GM12878 (cell line): Measurements from ENCODE around the gene UQCRQ. TPM values are rescaled to one million over a fixed set of nuclear protein-coding genes. Genes with fewer than 3 reads are reported as not detected.

Experiments
- ATAC-seq: fragments of 200-7000 bp; cut with Tn5 transposase; 3 replicates; pipeline ENCODE4 v1.9.1; 2020; ENCODE audit warnings: mild to moderate bottlenecking, moderate library complexity
- BruUV-seq: library from RNA; stranded (reverse); fragments of 400-500 nt; replicated peaks from 2 replicates; lab custom pipeline; 2021; lab: Mats Ljungman, UMichigan
- CTCF ChIA-PET: fragments of 300-600 bp; sonication (Branson Sonifier 250); formaldehyde crosslinking; extraction: SDS; loops from one replicate; lab custom pipeline; 2021; ENCODE audit warnings: inconsistent platforms; lab: Yijun Ruan, JAX
- POLR2A ChIA-PET: fragments of 350-600 bp; formaldehyde crosslinking; extraction: SDS; loops from one replicate; lab custom pipeline; 2021; ENCODE audit warnings: inconsistent platforms; lab: Charles Lee
- RAD21 ChIA-PET: fragments of 300-600 bp; sonication (Branson Sonifier 250); formaldehyde crosslinking; loops from one replicate; lab custom pipeline; 2023; ENCODE audit warnings: antibody characterized with exemption; ENCODE audit not compliant: unreplicated experiment; lab: Charles Lee
- SMC1A ChIA-PET: fragments of 300-600 bp; sonication (Branson Sonifier 250); formaldehyde crosslinking; loops from one replicate; lab custom pipeline; 2023; ENCODE audit not compliant: unreplicated experiment, uncharacterized antibody; lab: Charles Lee
- DNase-seq: peaks from one replicate; pipeline ENCODE4 v3.0.0-alpha.2; 2011; ENCODE audit warnings: low read depth, low spot score
- FAIRE-seq: peaks from 3 replicates; lab custom pipeline; 2011; peaks lifted over from hg19 to GRCh38; lab: Jason Lieb, UNC
- H2AFZ ChIP-seq: 2 replicates; pipeline ENCODE4 v1.6.0; 2011; ENCODE audit warnings: low read depth, low read length, control low read depth; ENCODE audit not compliant: control insufficient read depth
- H3K27ac ChIP-seq: 2 replicates; pipeline ENCODE4 v1.5.1; 2011; ENCODE audit warnings: control low read depth; ENCODE audit not compliant: control insufficient read depth, insufficient read depth
- H3K27me3 ChIP-seq, 2 experiments: replicated peaks in 1 of 2; 2 replicates each; pipeline versions ENCODE4 v1.6.0 to v1.6.1; 2011; ENCODE audit warnings: low read length in 1 of 2; ENCODE audit not compliant: control insufficient read depth in 2 of 2, insufficient read depth in 2 of 2
- H3K36me3 ChIP-seq, 2 experiments: 2 replicates each; pipeline ENCODE4 v1.5.1; 2011; ENCODE audit warnings: low read length in 1 of 2; ENCODE audit not compliant: control insufficient read depth in 2 of 2, insufficient read depth in 2 of 2
- H3K4me1 ChIP-seq: 2 replicates; pipeline ENCODE4 v1.6.1; 2011; ENCODE audit warnings: mild to moderate bottlenecking, low read length, moderate library complexity, mixed read lengths; ENCODE audit not compliant: control insufficient read depth, insufficient read depth
- H3K4me2 ChIP-seq: 2 replicates; pipeline ENCODE4 v1.6.0; 2011; ENCODE audit warnings: control low read depth; ENCODE audit not compliant: control insufficient read depth, insufficient read depth
- H3K4me3 ChIP-seq: fragments of 200-600 bp; sonication (generic); 2 replicates; pipeline ENCODE4 v1.5.1; 2016
- H3K79me2 ChIP-seq: 2 replicates; pipeline ENCODE4 v1.6.0; 2011; ENCODE audit warnings: low read length; ENCODE audit not compliant: control insufficient read depth, insufficient read depth
- H3K9ac ChIP-seq: 2 replicates; pipeline ENCODE4 v1.8.0; 2011; ENCODE audit warnings: low read length, control low read depth, mixed read lengths; ENCODE audit not compliant: control insufficient read depth, insufficient read depth
- H3K9me3 ChIP-seq: replicated peaks from 3 replicates; pipeline ENCODE4 v1.5.1; 2011; ENCODE audit warnings: mild to moderate bottlenecking, low read length; ENCODE audit not compliant: control insufficient read depth, insufficient read depth
- H4K20me1 ChIP-seq: 2 replicates; pipeline ENCODE4 v1.6.0; 2011; ENCODE audit not compliant: control insufficient read depth, insufficient read depth
- BACH1 ChIP-seq: fragments of 450-650 bp; IDR thresholded peaks from 2 replicates; pipeline ENCODE4 v1.6.1; 2017; ENCODE audit warnings: mild to moderate bottlenecking, borderline replicate concordance
- CHD4 ChIP-seq: fragments of 200-600 bp; sonication (generic); IDR thresholded peaks from 2 replicates; pipeline ENCODE4 v1.6.1; 2016; ENCODE audit warnings: mild to moderate bottlenecking
- EP300 ChIP-seq, 2 experiments: fragments of 150-350 bp in 1 of 2; IDR thresholded peaks; 2 replicates each; pipeline ENCODE4 v1.6.1; 2011 to 2012; ENCODE audit warnings: low read depth in 2 of 2, low read length in 2 of 2, borderline replicate concordance in 1 of 2, improper control_type of control experiment in 1 of 2, inconsistent platforms in 1 of 2; ENCODE audit not compliant: control insufficient read depth in 1 of 2
- EZH2 ChIP-seq: IDR thresholded peaks from 2 replicates; pipeline ENCODE4 v1.6.1; 2012; ENCODE audit warnings: low read depth, mild to moderate bottlenecking, control low read depth, inconsistent platforms, low read length, borderline replicate concordance; ENCODE audit not compliant: control insufficient read depth
- MXI1 ChIP-seq: fragments of 150-350 bp; IDR thresholded peaks from 2 replicates; pipeline ENCODE4 v1.6.1; 2011; ENCODE audit warnings: low read depth, mild to moderate bottlenecking, inconsistent platforms, low read length, improper control_type of control experiment
- POLR2AphosphoS2 ChIP-seq: IDR thresholded peaks from 2 replicates; pipeline ENCODE4 v1.6.1; 2011; ENCODE audit warnings: low read depth, mild to moderate bottlenecking, low read length, improper control_type of control experiment, moderate library complexity
- RBBP5 ChIP-seq: fragments of 200-600 bp; sonication (generic); conservative IDR thresholded peaks from 2 replicates; pipeline ENCODE4 v1.6.1; 2016
- SUZ12 ChIP-seq: fragments of 200-600 bp; sonication (generic); IDR thresholded peaks from one replicate; pipeline ENCODE4 v1.6.1; 2018; ENCODE audit warnings: antibody characterized with exemption, mild to moderate bottlenecking; ENCODE audit not compliant: unreplicated experiment
- ZNF217 ChIP-seq: fragments of 450-650 bp; IDR thresholded peaks from 2 replicates; pipeline ENCODE4 v1.6.1; 2017; ENCODE audit warnings: antibody characterized with exemption, mild to moderate bottlenecking
- ZSCAN29 ChIP-seq: fragments of 450-650 bp; IDR thresholded peaks from 2 replicates; pipeline ENCODE4 v1.6.1; 2017; ENCODE audit warnings: mild to moderate bottlenecking, moderate library complexity
- ZZZ3 ChIP-seq: IDR thresholded peaks from 2 replicates; pipeline ENCODE4 v1.6.1; 2011; ENCODE audit warnings: low read depth; ENCODE audit not compliant: control insufficient read depth, insufficient read length
- WGBS: methylation state at CpG from one replicate; pipeline ENCODE4 v1.1.6; 2016; ENCODE audit warnings: low lambda C conversion rate; ENCODE audit not compliant: insufficient replicate concordance, insufficient coverage; ENCODE audit errors: missing lambda C conversion rate; 5-methylcytosine and 5-hydroxymethylcytosine counted together
- in situ Hi-C: fragments of 300-500 bp; cut with MboI; formaldehyde crosslinking; loops from 9 replicates; pipeline ENCODE4 v1.14.3; 2018; ENCODE audit warnings: mixed read lengths
- intact Hi-C: fragments of 100-400 bp; cut with micrococcal nuclease; formaldehyde crosslinking; loops from one replicate; pipeline ENCODE4 v1.14.2; 2022; ENCODE audit not compliant: unreplicated experiment
- polyA plus RNA-seq, 11 experiments: library from polyadenylated mRNA; depleted of rRNA in 4 of 11; unstranded in 6 of 11; stranded (reverse) in 5 of 11; fragments of >200 nt; fragmentation: Nextera tagmentation in 4 of 11; fragmentation: Illumina TruSeq in 1 of 11; extraction: Ambion mirVana in 4 of 11; extraction: Trizol in 1 of 11; gene quantifications; 1 replicate in 1 of 11; 2 replicates in 10 of 11; pipeline versions ENCODE4 v1.2.1 to v1.2.3, GENCODE V29; 2011 to 2016; ENCODE audit warnings: inconsistent platforms in 2 of 11, missing spikeins in 2 of 11, low read depth in 1 of 11
- total RNA-seq, 4 experiments: library from RNA; depleted of rRNA in 3 of 4; stranded (reverse); fragments of >200 nt in 3 of 4; fragmentation: Illumina TruSeq in 1 of 4; extraction: Trizol in 1 of 4; gene quantifications; 2 replicates each; pipeline versions ENCODE4 v1.2.1 to v1.2.3, GENCODE V29; 2013 to 2021
- TF ChIP-seq, protein P1 (sequence below): fragments of 450-650 bp; IDR thresholded peaks from 2 replicates; pipeline ENCODE4 v1.6.1; 2017; ENCODE audit warnings: low read depth, mild to moderate bottlenecking, moderate library complexity

UQCRQ gene
- total and polyA plus RNA-seq, 10 of the 15 experiments (the other 5 are each of a cell fraction or from before 2014, with no cell fraction given), result 121 to 1,579 (median 408) TPM

GRCh38 chr5:132898094-132898493 lies 31.7 kb downstream of the UQCRQ start:
- RAD21 ChIA-PET, result no interaction called here
- Histone ChIP-seq H4K20me1 (no peaks in the 10 kb centered on the region), H3K4me2 (no peak overlapping the region), H3K27me3 (no peaks in the 10 kb centered on the region), H3K79me2 (no peaks in the 10 kb centered on the region), H3K4me3 (no peak overlapping the region), H2AFZ (no peak overlapping the region), H3K9me3 (no peaks in the 10 kb centered on the region), H3K4me1 (no peaks in the 10 kb centered on the region)
- DNase-seq, result no peak
- POLR2A ChIA-PET, result interaction anchor here (0.6 kb wide), 1 partner anchor 20 kb away, joined by 3 read pairs; no protein-coding TSS in a partner anchor
- BruUV-seq, result no TSS peak
- intact Hi-C loops (no loop called here), in situ Hi-C loops (no loop called here)
- CTCF ChIA-PET, result interaction anchor here (0.7 to 1.3 kb wide), 3 partner anchors 78 to 320 kb away, joined by 3 to 4 read pairs (median 3); no protein-coding TSS in a partner anchor
- SMC1A ChIA-PET, result interaction anchor here (1.5 kb wide), 1 partner anchor 53 kb away, joined by 3 read pairs; no protein-coding TSS in a partner anchor
- no peak for FAIRE-seq
- WGBS, result 37% methylated on average over 3 of the region's 3 CpGs
- TF ChIP-seq MXI1 (no peak), EZH2 (no peak), CHD4 (no peak)
- TF ChIP-seq, all 136 proteins: peak for 0
- no peak overlapping the region for H3K9ac ChIP-seq
- peaks cover 11 to 19% of the 10 kb centered on the region in 2 experiments for H3K36me3 ChIP-seq
- no peak overlapping the region for H3K27ac ChIP-seq
- no peak for ATAC-seq

DNA sequence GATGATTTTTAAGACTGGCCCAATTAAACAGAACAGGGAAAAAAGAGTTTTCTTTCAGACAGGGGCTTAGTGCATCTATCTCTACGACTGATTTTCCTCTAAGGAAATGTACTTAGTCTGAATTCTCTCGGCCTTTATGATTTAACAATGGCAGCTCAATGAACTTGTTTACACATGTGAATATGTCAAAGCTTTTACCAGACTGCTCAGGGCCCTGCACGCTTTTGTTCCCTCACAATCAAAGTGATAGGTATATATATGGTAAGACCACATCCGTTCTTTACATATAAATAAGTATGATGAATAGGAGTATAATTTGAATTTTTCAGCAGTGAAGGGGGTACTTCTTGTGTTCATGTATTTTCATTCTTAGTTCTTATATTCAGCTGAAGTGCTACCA lies 34.6 kb downstream of the UQCRQ start:
- ChIA-PET RAD21 (no interaction called here), POLR2A (no interaction called here), SMC1A (interaction anchor here (2.0 kb wide), 1 partner anchor 10 kb away, joined by 8 read pairs; no protein-coding TSS in a partner anchor), CTCF (interaction anchor here (0.8 to 1.4 kb wide), 3 partner anchors 10 to 18 kb away, joined by 3 to 5 read pairs (median 5); no protein-coding TSS in a partner anchor)
- Histone ChIP-seq H3K36me3 (peaks cover 8 to 13% of the 10 kb centered on the region in 2 experiments), H3K27me3 (no peaks in the 10 kb centered on the region), H3K4me2 (no peak overlapping the region), H2AFZ (no peak overlapping the region), H3K79me2 (no peaks in the 10 kb centered on the region; the same call in 1 of the 2 replicates), H3K9me3 (no peaks in the 10 kb centered on the region), H3K4me3 (no peak overlapping the region), H3K9ac (no peak overlapping the region), H3K4me1 (no peaks in the 10 kb centered on the region), H4K20me1 (no peaks in the 10 kb centered on the region), H3K27ac (no peak overlapping the region)
- ATAC-seq (no peak), FAIRE-seq (no peak), DNase-seq (no peak)
- in situ Hi-C loops, result no loop called here
- intact Hi-C loops, result no loop called here
- WGBS, result 78% methylated on average over 4 of the region's 4 CpGs
- BruUV-seq, result no TSS peak
- TF ChIP-seq SUZ12, result no peak
- TF ChIP-seq ZSCAN29, result no peak
- TF ChIP-seq BACH1, result no peak
- no peak for TF ChIP-seq POLR2AphosphoS2
- no peak for TF ChIP-seq EP300 (IDR thresholded peaks at IDR 0.05; ENCODE audit: borderline replicate concordance in 1 of 2, control insufficient read depth in 1 of 2, low read depth in 2 of 2, low read length in 2 of 2)
- TF ChIP-seq ZNF217, result no peak
- no peak for TF ChIP-seq ZZZ3
- no peak for TF ChIP-seq RBBP5
- TF ChIP-seq, protein P1, sequence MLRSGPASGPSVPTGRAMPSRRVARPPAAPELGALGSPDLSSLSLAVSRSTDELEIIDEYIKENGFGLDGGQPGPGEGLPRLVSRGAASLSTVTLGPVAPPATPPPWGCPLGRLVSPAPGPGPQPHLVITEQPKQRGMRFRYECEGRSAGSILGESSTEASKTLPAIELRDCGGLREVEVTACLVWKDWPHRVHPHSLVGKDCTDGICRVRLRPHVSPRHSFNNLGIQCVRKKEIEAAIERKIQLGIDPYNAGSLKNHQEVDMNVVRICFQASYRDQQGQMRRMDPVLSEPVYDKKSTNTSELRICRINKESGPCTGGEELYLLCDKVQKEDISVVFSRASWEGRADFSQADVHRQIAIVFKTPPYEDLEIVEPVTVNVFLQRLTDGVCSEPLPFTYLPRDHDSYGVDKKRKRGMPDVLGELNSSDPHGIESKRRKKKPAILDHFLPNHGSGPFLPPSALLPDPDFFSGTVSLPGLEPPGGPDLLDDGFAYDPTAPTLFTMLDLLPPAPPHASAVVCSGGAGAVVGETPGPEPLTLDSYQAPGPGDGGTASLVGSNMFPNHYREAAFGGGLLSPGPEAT, result no peak
